TTC549 (cell line): Measurements from ENCODE around the gene TOMM22.
"Not testable (repeated sequence)": the region's sequence is repeated elsewhere in the genome, so short reads cannot be mapped to it uniquely, and the experiment has no call there.

Source experiments
- FAIRE-seq: peaks from 2 replicates; lab custom pipeline; 2012; peaks lifted over from hg19 to GRCh38; lab: Jason Lieb, UNC

The TOMM22 gene

DNA sequence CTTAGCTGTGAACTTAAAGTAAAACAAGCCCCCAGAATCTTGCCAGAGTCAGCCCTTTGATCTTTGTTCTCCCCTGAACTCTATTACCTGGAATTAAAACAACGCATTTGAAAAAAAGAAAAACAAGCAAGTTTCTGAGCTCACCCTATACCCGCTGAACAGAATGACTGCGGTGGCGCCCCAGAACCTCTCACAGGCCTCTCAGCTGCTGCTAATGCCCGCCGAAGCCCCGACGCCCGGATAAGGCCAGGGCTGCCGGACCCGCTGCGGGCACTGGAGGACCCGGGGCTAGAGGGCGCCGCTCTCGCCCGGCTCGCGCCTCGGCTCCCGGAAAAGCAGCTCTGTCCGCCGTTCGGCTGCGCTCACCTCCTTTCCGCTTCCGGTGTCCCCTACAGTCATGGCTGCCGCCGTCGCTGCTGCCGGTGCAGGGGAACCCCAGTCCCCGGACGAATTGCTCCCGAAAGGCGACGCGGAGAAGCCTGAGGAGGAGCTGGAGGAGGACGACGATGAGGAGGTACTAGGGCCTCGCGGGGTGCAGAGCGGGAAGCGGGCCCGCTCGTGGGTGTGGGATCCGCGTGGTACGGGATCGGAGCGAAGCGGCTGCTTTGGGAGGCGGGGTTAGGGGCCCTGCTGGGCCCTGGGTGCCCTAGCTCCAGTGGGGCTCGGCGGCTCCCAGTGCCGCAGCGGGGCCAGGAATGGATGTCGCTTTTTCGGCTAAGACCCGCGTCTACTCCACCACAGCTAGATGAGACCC lies at the start of gene TOMM22:
TOMM22 (plus strand) TSS at position 376 of the 754 bp plus-strand sequence; CDS start at position 398, 22 bp downstream.
- no peak for FAIRE-seq

DNA sequence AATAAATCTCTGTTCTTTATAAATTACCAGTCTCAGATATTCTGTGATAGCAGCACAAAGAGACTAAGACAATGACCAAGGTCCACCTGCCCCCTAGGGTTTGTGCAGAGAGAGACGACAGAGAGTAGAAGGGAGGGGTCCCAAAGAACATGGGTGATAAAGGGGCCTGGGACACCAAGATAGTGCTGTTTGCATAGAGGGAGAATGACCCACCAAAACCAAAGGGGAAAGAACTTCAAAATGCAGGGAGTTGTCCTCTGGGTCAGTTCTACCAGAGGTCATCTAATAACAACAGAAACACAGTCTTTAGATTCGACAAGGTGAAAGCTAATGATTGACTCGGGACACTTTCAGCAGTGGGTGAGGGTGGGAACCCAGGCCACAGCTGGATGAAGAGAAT lies 49.2 kb upstream of the TOMM22 start:
- FAIRE-seq = no peak

DNA sequence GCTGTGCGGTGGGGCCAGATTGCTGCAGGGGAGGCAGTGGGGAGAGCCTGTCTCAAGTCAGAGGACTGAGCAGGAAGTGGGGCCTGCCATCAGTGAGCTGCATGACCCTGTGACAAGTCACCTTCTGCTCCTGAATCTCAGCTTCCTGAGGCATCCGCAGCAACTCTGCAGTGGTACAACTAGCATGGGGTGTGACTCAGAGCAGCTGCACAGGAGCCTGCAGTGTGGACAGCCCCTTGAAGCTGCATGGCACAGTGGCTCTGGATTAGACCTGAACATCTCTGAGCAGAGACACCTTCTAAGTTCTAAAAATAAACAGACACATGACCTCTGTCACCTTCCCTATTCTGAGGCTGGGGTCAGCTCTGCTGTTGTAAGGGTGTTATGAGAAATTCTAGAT lies 43.5 kb upstream of the TOMM22 start:
- FAIRE-seq = no peak

DNA sequence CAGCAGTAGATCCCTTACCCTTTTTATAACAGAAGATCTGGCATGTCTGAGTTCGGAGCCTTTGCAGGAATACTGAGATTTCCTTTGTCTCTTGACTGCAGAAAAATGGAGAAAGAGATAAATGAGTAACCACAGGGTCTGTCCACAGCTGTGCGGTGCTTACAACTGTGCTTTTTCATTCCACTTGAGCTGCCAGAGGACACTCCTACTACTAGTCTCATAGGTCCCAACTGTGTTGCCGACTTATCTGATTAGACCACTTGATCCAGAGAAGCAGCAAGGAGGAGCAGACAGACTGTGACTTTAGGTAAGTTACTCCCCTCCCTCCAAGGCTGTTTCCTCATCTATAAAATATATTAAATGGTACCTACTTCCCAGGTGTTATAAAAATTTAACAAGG lies 43.0 kb upstream of the TOMM22 start:
- FAIRE-seq = no peak

DNA sequence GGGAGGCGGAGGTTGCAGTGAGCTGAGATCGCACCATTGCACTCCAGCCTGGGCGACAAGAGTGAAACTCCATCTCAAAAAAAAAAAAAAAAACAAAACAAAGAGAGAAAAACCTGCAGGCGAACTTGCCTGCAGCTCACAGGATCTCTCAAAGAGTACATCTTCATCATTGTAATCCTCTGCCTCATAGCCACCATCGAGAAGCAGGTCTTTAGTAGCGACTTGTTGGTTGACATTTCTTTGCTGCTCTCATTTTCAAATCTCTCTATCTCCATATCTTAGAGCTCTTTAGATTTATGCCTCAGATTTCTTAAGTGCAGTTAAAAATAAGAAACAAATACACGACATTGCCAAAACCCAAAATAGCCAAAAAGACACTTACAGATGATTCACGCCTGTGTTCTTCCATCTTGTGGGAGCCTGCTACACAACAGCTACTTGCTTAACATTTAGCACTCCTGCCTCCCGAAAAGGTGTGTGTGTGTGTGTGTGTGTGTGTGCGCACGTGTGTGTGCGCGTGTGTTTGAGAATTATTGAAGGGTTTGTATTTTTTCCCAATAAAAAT lies 40.2 kb upstream of the TOMM22 start:
- FAIRE-seq = no peak

DNA sequence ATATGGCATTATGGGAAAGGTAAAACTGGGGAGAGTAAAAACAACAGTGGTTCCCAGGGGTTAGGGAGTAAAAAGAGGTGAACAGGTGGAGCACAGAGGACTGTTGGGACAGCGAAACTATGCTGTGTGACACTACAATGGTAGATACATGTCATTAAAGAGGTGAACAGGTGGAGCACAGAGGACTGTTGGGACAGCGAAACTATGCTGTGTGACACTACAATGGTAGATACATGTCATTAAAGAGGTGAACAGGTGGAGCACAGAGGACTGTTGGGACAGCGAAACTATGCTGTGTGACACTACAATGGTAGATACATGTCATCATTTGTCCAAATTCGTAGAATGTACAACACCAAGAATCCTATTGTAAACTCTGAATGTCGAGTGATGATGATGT lies 37.5 kb upstream of the TOMM22 start:
- FAIRE-seq = not testable (repeated sequence)

DNA sequence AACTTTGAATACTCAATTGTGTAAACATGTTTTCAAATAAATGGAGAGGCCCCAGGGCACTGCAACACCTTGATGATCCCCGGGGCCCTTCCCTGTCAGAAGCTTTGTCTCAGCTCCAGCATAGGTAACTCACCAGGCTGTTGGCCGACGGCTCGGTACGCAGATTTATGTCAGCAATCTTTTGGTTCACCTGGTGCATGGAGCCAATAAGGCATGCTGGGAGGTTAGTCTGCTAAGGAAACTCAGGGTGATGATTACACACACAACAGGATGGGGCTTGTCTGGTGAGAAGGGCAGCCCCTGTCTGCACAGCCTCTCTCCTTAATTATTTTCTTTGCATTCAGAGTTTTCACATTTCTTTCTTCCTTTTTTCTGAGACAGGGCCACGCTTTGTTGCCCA lies 36.3 kb upstream of the TOMM22 start:
- no peak for FAIRE-seq

DNA sequence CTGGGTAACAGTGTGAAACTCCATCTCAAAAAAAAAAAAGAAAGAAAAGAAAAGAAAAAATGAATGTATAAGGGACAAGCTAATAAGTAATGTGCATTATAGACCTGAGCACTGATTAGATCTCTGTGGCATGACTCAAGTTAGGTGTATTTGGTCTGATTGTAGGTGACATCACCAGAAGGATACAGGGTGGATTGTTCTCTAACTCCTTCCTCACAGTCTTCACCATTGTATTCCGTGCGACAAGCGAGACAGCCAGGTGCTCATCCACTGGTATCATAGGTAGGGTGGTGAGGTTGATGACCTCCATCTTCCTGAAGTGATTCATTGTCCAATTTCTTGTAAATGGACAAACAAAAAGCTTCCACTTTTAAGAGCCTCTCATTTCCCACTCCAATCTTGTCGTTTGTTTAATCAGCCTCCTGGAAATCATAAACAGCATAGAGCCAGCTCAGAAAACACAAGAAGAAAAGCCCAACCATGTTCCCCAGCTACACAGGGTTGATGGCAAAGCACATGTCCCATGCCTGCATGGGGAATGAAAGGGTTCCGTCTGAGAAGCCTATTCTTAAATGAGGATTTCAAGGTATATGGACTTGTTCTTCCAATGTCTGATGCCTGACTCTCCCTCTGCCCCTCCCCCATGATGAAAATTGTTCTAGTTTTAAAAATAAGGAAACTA lies 31.8 kb upstream of the TOMM22 start:
- no peak for FAIRE-seq

DNA sequence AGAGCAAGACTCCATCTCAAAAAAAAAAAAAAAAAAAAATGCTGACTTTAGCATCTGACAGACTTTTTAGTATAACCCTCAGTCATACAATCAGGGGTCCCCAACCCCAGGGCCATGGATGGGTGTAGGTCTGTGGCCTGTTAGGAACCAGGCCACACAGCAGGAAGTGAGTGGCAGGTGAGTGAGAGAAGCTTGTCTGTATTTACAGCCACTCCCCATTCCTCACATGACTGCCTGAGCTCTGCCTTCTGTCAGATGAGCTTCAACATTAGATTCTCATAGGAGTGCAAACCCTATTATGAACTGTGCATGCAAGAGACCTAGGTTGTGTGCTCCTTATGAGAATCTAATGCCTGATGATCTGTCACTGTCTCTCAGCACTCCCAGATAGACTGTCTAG lies 28.9 kb upstream of the TOMM22 start:
- FAIRE-seq = no peak

DNA sequence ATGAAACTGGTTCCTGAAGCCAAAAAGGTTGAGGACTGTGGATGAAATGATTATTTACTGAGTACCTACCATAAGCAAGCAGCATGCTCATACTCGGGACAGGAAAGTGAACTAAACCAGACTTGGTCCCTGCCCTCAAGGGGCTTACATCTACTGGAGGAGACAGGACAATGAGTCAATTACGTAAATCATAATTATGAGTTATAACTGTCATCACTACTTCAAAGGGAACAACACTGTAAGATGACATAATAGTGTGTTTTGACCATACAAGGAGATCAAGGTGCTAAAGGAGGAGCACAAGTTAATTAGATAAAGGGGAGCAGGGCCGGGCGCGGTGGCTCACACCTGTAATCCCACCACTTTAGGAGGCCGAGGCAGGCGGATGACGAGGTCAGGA lies 28.0 kb upstream of the TOMM22 start:
- FAIRE-seq = no peak

DNA sequence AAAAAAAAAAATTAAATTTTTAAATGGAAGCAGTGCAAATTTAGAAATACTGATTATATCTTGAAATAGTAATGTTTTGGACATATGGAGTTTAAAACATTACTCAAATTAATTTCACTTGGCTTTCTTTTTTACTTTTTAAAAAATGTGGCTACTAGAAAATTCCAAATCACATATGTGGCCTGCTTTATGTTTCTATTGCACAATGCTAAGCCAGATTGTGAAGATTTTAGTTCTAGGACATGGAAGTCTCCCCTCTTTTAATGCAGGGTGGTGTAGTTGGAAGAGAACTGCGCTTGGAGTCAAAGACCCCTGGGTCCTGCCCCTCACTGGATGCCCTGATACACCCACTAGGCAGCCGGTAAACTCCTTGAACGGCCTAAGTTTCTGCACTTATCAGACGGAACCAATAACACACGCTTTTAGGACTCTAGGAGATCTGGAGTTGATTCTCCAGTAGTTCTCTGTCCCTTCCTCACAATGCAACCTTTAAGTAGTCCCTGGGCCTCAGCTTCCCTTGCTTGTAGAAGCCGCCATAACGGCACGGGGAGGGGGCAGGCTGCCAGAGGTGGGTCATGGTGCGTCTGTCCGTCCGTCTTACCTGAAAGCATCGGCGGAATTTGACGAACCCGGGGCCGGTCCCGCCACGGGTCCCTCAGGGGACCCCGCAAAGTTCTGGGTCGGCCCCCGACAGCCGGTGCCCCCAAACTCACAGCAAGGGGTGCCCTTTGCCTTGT lies 26.1 kb upstream of the TOMM22 start:
- no peak for FAIRE-seq

DNA sequence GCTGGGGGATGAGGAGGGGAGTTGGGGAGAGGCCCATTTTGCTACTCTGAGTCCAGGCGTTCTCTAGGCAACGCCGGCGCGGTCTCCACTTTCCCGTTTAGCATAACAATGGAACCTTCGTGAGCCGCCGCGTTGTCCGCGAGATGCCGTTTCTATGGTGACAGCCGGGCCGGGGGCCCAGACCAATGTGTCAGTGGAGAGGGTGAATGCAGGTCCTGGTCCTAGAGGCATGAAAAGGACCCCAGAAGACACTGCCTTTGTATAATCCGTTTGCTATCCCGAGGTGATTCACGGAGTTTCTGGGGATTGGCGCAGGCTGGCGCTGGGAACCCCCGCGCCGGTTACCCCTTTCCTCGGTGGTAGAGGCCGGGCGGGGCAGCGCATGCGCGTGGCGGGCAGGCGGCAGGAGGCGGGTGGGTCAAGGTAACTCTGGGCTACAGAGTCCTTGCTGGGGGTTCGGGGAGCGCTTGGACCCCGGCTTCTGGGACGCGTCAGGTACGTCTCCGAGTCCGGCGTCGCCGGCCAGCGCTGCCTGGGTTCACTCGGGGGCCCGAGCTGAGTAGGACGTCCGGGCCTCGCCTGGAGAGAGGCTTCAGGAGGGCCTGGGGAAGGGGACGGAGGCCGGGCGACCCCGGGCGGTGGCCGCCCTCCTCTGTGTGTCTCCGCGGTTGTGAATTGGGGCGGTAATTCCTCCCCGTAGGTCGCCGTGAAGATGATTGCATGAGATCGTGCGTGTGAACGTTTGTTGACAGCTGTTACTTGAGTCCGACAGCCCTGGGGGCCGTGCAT lies 25.3 kb upstream of the TOMM22 start, which contains the start of the genes CBY1 and FAM227A:
CBY1 (plus strand) TSS at position 383 of the 789 bp plus-strand sequence. CDS start 11,417 bp downstream, outside the sequence.
FAM227A (minus strand) TSS at position 137 of the 789 bp plus-strand sequence. CDS start 6,224 bp downstream, outside the sequence.
- no peak for FAIRE-seq

DNA sequence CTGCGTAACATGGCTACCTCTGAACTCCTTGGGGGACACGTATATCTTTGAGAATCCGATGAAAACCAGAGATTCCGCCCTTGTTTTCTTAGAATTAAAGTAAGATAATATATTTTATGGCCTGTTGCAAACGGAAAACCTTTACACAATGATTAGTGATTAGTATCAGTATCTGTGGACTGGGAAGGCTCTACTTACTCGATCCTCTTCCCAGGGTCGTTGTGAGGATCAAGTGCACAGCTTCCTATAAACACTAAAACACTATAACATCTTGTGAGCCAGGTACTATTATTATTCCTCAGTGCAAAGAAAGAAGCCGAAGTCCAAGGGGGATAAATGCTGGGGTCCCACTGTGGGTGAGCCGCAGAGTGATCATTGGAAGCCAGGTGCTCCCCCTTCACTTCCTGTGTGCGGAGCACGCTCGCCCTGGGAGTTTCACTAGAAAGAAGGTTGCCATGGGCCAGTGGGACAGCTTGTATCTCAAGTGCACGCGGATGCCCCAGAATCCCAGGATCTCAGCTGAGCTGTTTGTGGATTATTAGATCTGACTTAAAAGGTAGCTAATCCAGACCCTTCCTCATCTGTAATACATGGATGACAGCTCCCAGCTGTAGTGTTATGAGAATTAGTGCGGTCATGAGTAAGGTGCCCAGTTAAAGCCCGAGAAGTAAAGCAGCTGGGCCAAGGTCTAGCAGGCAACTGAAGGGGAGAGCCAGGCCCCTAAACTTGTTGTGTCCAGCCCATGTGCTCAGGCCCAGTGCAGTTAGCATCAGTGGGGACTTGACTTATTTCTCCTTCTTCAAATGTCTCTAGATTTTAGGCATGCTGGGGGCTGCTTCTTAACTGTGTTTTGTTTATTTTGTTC lies 24.5 kb upstream of the TOMM22 start:
- FAIRE-seq = no peak

DNA sequence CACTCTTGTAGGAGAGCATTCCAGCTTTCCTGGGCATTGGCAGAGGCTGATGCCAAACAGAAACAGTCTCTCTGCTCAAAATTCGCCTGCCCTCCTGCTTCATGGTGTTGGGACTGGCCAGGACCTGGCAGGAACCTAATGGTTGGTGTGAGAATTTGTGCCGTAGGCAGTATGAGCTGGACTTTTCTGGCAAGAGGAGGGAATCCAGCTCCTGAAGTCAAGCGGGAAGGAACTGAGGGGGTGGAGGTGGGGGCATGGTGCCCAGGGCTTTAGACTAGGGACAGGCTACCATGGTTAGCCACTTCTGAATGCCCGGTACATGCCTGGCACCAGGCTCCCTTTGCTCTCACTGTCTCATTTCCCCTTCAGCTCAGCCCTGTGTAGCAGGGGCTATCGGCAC lies 6.9 kb upstream of the TOMM22 start:
- no peak for FAIRE-seq

DNA sequence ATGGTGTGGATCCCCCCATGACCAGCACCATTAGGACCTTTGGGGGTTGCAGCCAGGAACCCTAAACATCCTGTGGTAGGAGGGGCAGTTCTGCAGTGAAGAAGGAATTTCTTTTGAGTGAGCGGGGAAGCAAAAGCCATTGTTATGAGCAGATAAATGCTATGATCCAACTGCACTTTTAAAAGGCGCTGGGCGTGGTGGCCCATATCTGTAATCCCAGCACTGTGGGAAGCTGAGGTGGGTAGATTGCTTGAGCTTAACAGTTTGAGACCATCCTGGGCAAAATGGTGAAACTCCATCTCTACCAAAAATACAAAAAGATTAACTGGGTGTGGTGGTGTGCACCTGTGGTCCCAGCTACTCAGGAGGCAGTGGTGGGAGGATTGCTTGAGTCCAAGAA lies 5.9 kb upstream of the TOMM22 start:
- no peak for FAIRE-seq

DNA sequence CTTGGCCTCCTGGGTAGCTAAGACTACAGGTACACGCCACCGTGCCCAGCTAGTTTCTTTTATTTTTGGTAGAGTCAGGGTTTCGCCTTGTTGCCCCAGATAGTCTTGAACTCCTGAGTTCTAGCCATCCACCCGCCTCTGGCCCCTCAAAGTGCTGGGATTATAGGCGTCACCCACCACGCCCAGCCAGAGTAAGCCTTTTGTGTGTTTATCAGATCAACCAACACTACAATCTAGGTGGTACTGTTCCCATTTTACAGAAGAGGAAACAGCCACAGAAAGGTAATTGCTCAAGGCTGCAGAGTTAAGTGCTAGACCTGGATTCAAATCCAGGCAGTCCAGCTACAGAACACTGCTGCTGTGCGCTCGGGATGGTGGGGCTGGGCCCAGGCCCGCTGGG lies 3.1 kb downstream of the TOMM22 start:
- FAIRE-seq = no peak

DNA sequence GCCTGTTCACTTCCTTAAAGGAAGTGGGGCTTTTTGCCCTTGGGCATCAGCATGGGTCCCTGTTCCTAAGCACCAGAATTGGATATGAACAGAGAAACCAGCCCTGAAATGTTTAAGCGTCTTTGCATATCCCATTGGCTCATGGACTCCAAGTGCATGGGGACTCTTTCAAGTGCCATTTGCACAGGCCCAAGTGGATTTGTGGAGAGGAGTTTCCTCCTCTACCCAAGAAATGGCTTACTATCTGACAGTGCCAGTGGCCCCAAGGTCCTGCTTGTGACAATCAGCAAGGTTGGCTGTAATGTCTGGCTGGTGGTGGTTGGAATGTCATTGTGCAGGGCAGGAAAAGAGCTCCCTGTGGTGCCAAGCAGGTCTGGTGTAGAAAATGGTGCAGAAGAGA lies 4.0 kb downstream of the TOMM22 start:
- no peak for FAIRE-seq

DNA sequence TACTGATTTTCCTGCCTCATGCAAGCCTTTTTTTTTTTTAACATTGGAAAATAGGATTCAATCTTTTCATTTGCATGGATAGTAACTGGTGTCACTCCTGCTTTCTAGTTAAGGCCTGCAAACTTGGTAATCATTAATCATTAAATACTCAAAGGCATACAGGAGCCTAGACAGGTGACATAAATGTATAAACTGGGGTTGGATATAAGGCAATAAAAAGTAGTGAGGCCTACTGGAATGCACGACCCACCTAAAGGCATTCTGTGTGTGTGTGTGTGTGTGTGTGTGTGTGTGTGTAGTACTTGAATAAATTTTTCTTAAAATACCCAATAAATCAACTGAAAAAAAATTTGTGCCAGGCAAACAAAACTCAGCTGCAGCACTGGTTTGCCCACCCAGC lies 7.9 kb downstream of the TOMM22 start:
- FAIRE-seq = no peak

DNA sequence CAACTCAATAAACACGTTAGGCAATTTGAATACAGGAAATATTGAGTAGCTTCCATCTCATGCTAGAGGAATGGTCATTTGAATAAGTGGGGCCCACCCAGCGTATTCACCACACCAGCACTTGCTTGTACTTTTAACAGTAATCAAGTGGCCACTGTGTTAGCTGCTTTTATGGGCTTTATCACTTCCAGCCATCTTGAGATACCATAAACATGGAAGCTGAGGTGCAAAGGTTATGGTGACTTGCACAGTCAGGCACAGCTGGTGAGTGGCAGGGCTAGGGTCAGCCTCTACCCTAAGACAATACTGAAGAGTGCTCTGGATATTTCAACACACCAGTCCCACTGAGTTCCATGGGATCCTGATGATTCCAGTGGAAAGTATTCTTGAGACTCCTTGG lies 12.3 kb downstream of the TOMM22 start:
- FAIRE-seq = no peak

DNA sequence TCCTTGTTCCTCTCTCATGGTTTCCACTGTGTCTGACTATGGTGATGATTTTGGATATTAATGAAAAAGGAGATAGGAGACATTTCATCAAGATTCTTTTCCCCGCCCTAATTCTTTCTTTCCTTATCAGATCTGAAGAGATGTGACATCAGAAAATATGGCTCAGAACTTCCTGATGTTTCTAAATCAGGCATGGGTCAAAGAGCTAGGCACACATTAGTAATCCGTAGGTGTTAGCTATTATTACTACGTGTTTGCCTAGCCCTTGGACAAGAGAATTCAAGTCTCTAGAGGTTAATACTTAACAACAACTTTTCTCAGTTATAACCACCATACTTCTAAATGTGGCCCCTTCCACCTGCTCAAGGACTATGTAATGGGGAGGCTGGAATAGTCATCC lies 13.2 kb downstream of the TOMM22 start:
- FAIRE-seq = no peak
